GM19043 (cell line): Measurements from ENCODE around the gene XIST.
"Not testable (repeated sequence)": the region's sequence is repeated elsewhere in the genome, so short reads cannot be mapped to it uniquely, and the experiment has no call there.

Source experiments
- ATAC-seq: cut with Tn5 transposase; IDR thresholded peaks from one replicate; pipeline ENCODE4 v1.9.1; 2021; ENCODE audit warnings: low read depth; ENCODE audit not compliant: unreplicated experiment

Gene XIST

DNA sequence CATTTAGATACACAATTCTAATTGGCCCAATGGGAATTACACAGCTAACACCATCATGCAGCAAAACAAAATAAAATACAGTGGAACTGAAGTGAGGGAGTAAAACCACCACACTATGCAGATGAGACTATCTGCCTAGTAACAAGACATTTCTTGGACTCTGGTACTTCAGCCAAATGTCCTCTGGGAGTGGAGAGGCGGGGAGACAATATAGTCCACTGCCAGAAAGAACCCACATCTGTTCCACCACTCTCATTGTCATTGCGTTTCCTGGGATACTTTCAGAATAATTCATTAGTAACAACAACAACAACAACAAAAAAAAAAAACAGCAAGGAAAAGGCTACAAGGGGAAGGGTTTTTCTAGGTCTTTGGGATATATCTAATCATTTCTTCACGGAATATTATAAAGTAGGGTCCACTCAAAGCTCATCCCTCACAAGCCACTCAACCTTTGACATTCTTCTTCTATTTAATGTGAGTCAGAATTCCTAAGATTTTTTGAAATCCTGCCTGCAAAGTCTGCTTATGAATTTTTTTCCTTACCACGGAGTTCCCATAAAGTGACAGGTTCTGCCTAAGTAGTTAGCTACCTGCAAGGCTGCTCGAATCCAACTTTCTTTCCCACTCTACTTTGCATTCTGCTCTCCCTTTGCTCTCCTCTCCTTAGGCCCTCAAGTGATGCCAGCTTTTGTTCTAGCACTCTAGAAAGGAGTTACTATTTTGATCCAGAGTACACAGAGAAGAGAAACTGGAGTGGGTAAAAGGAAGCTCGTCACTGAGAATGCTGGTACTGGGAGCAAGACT is 34.9 kb downstream of the XIST start:
- ATAC-seq, result no peak

DNA sequence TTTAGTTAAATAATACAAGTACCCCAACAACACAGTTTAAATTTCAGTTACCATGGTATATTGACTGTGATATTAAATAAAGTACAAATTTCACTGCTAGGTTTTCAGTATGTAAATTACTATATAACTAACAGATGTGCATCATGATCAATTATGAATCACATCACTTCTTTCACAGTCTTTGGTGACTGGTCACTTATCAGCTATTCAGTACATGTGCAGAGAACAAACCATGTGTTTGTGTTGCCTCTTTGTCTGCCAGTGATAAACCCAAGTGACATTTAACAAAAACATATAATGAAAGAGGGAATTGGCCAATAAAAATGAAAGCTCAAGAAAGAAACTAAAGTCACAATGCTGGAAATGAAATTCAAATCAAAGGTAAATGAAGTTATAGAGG is 40.3 kb downstream of the XIST start:
- no peak for ATAC-seq

GRCh38 chrX:73804109-73804508 is 48.4 kb downstream of the XIST start:
- ATAC-seq, result not testable (repeated sequence)

DNA sequence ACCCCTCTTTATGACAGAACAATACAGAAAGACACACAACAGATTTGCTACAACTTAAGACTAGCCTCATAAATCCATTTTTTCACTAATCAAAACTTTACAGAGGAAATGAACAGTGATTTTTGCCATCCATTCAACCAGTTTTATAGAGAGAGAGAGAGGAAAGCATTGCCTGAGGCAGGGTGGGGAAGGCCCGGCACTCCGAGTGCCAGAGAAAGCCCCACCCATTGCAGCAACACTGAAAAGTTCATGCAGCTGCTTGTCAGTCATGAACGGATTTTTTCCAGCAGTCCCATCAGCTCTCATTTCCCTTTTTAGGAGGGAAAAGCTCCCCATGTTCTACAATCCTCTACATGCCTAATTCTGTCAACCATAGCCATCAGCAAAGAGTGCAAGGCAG is 52.6 kb downstream of the XIST start:
- no peak for ATAC-seq

DNA sequence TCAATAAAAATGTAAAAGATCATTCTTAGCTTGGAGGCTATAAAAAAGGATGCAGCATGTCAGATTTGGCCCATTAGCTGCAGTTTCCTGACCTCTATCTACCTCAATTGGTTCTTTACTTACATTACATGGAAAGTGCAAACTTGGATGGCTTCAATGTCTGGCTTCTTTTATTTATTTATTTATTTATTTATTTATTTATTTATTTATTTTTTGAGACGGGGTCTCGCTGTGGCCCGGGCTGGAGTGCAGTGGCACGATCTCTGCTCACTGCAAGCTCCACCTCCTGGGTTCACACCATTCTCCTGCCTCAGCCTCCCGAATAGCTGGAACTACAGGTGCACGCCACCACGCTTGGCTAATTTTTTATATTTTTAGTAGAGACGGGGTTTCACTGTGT is 60.0 kb downstream of the XIST start:
- ATAC-seq, result not testable (repeated sequence)

DNA sequence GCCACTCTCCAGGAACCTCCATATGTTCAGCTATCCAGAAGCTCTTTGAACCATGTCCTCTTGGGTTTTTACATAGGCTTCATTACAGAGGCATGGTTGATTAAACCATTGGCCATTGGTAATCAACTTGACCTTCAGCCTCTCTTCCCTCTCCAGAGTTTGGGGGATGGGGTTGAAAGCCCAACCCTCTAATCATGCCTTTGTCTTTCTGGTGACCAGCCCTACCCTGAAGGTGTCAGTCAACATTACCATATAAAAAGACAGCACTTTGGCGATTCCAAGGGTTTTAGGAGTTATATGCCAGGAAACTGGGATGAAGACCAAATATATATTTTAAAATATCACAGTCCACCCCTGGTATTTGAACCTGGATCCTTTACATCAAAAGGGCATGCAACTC is 67.0 kb downstream of the XIST start:
- no peak for ATAC-seq
